GM08714 (cell line): ENCODE results near the gene LRRC3C.
A peak's percentile ranks its signal among the peaks of the same experiment; 100 is the strongest.
"Not testable (repeated sequence)": the region's sequence is repeated elsewhere in the genome, so short reads cannot be mapped to it uniquely, and the experiment has no call there.

ENCODE experiments used
- H3K4me3 ChIP-seq: fragments of 200-500 bp; sonication (Bioruptor generic); 2 replicates; pipeline ENCODE4 v1.5.1; 2014; ENCODE audit warnings: mild to moderate bottlenecking, low read length, inconsistent platforms
- ZNF274 ChIP-seq: IDR thresholded peaks from 2 replicates; pipeline ENCODE4 v1.6.1; 2012; ENCODE audit warnings: mild to moderate bottlenecking, low read depth, low read length

The LRRC3C gene, protein sequence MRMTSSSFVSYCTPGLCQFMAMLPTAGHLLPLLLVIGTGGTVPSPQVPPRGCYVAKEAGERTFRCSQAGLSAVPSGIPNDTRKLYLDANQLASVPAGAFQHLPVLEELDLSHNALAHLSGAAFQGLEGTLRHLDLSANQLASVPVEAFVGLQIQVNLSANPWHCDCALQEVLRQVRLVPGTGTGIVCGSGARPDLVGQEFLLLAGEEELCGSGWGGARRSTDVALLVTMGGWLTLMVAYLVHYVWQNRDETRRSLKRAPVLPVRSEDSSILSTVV

DNA sequence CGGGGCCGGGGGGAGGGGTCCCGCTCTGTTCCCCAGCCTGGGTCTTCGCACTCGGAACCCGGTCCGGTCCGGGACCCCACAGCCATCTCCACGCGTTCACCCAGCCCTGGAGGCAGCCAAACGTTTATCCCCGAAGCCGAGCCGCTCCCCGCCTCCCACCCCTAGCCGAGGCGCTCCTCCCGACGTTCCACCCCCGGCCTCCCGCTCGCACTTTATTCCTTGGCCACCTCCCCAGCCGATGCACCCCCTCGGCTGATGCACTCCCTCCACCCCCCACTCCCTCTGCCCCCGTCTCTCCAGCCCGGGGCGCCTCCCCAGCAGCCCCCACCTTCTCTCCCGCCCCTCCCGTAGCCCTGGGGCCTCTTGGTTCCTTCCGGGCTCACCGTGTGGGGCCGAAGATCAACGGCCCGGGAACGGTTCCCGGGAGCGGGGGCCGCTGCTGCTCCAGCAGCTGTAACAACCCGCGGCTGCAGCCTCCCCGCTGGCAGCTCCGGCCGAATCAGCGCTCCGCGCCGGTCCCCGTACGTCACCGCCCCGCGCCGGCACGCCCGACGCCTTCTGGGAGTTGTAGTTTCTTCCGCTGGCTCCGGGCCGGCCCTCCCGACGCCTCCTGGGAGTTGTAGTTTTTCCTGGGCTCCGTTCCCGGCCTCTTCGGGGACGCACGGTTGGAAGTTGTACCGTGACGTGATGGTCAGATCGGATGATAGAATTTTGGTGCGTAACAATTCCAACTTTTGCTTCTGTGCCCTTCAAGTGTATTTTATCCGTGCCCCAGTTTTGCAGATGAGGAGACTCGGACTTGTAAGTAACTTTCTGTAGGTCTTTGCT is at the start of gene LRRC3C, which contains the start of gene ORMDL3:
LRRC3C (plus strand) TSS at position 632 of the 828 bp plus-strand sequence. CDS start 13,792 bp downstream, outside the sequence.
ORMDL3 (minus strand) TSS at position 501 of the 828 bp plus-strand sequence. CDS start 3,398 bp downstream, outside the sequence.
- H3K4me3 ChIP-seq: peak within 1 kb of the TSS; percentile 64
- no peak for TF ChIP-seq ZNF274

- not testable (repeated sequence) for H3K4me3 ChIP-seq
These were observed 41.4 kb upstream of the LRRC3C start for GRCh38 chr17:39886102-39886501.

DNA sequence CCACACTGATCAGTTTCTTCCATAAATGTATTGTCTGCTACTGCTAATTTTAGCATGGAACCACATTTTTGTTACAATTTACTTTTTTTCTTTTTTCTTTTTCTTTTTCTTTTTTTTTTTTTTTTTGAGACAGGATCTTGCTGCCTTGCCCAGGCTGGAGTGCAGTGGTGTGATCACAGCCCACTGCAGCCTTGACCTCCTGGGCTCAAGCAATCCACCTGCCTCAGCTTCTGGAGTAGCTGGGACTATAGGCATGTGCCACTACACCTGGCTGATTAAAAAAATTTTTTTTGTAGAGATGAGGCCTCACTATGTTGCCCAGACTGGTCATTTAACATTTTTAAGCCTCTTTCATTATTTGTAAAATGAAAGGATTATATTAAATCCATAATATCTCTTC is 40.5 kb upstream of the LRRC3C start:
- TF ChIP-seq ZNF274: no peak
- H3K4me3 ChIP-seq: no peak overlapping the region

DNA sequence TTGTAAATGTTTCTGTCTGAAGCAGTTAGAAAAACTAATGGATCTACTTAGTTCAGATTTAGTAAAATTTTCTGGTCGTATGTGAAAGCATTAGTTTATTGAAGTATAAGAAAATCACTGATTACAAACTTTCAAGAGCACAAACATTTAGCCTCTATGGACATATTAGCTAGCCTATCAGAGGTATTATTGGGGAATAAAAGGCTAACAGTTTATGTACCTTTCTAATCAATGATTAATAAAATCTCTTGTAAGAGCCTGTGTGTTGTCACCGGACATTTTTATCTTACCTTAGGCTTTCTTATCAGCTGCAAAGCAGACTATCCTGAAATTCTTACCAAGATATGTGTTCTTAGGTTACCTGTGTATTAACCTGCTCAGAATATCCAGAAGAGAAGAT is 38.3 kb upstream of the LRRC3C start:
- TF ChIP-seq ZNF274: no peak
- H3K4me3 ChIP-seq: no peak overlapping the region

- no peak overlapping the region for H3K4me3 ChIP-seq
- no peak for TF ChIP-seq ZNF274
These were observed 32.7 kb upstream of the LRRC3C start for GRCh38 chr17:39894681-39895376.

DNA sequence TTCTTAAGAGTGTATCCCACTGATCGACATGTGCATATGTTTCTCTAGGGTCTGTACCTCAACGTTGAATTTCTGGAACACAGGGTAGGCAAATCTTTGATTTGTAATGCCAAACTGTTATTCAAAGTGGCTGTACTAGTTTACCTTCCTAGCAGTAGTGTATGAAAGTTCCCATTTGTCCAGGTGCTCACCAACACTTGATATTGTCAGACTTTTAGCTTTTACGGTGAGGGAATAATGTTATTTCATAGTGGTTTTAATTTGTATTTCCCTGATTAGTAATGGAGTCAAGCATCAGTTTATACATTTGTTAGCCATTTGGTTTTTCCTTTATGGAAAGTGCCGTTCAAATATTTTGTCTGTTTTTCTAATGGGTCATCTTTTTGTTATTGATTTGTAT is 29.4 kb upstream of the LRRC3C start:
- TF ChIP-seq ZNF274: no peak
- no peak overlapping the region for H3K4me3 ChIP-seq

GRCh38 chr17:39899215-39899614 is 28.3 kb upstream of the LRRC3C start:
- no peak overlapping the region for H3K4me3 ChIP-seq
- no peak for TF ChIP-seq ZNF274

GRCh38 chr17:39902027-39902426 is 25.5 kb upstream of the LRRC3C start:
- not testable (repeated sequence) for H3K4me3 ChIP-seq

GRCh38 chr17:39903158-39903884 is 24.2 kb upstream of the LRRC3C start:
- no peak for TF ChIP-seq ZNF274
- no peak overlapping the region for H3K4me3 ChIP-seq

DNA sequence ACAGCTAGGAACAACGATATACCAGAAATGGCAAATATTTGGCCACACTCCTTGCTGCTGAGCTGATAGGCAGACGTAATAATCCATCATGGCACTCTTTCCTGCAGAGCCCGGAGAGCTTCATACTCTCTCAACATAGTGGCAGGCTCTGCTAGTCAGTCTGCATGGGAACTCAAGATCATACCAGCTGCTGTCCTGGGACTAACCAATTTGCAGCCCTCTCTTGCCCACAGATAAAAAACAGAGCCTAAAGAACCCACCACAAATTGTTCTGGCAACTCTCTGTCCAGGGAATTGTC is 22.6 kb upstream of the LRRC3C start:
- H3K4me3 ChIP-seq: no peak overlapping the region
- TF ChIP-seq ZNF274: no peak

DNA sequence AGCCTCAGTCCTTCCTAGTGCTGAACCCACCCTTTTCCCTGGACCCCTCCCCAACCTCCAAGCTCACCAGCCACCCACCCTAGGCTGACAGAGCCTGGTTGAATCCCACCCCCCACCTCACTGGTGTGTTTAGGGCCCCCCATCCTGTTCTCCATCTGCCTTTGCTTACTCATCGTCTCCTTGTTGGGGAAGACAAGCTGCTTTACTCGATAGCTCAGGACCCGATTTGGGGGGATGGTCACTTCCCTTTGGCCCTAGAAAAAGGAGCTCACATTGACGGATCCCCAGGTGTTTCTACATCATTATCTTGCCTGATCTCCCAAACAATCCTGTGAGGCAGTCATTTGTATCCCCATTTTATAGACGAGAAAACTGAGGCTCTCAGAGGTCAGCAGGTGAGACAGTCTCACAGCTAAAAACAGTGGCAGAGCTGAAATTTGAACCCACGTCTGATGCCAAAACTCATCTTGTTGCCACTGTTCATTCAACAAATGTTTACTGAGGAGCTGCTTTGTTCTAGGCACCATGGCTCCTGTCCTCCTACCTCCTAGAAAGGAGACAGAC is 18.7 kb upstream of the LRRC3C start:
- H3K4me3 ChIP-seq: no peak overlapping the region
- no peak for TF ChIP-seq ZNF274

DNA sequence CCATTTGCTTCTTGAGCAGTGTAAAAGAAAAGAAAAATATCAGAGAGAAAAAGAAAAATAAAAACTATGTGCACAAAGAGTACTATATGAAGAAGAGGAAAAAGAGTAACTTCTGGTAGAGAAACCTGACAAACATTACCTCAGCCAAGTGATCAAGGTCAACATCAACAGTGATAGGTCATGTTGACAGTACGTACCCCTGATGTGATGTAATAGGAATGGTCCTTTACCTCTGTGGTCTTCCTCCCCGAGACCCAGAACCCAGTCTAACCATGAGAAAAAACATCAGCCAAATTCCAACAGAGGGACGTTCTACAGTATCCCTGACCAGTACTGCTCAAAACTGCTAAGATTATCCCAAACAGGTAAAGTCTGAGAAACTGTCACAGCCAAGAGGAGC is 13.5 kb upstream of the LRRC3C start:
- no peak for TF ChIP-seq ZNF274
- no peak overlapping the region for H3K4me3 ChIP-seq

GRCh38 chr17:39915559-39915958 is 12.0 kb upstream of the LRRC3C start:
- TF ChIP-seq ZNF274: no peak
- H3K4me3 ChIP-seq: no peak overlapping the region

GRCh38 chr17:39916918-39917317 is 10.6 kb upstream of the LRRC3C start:
- no peak overlapping the region for H3K4me3 ChIP-seq
- no peak for TF ChIP-seq ZNF274
